ENCODE data around the gene DDA1.
A peak's percentile ranks its signal among the peaks of the same experiment; 100 is the strongest.
"Not testable (repeated sequence)": the region's sequence is repeated elsewhere in the genome, so short reads cannot be mapped to it uniquely, and the experiment has no call there.

Gene DDA1

DNA sequence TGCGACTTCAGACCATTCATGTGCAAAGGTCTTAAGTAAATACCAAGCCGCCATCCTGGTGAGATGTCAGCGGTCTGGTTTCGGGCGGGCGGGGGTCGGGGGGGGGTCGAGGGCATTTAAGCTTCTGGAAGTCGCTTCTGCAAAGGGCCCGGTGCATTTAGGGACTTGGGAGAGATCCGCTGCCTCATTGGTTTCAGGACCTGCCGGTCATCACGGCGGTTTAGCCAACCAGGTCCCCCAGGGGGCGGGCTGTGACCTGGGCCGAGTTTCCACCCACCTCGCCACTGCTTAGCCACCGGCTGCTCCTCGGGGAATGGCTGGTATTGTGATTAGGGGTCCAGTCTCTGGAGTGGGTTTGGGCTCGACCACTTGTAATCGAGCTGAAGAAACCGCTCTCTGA is 19.9 kb upstream of the DDA1 start:
- peak; percentile 78 for DNase-seq

- DNase-seq, result peak; percentile 87
Measured at GRCh38 chr19:17292301-17293074, 16.9 kb upstream of the DDA1 start.

GRCh38 chr19:17293605-17294004 is 15.8 kb upstream of the DDA1 start:
- no peak for DNase-seq

DNA sequence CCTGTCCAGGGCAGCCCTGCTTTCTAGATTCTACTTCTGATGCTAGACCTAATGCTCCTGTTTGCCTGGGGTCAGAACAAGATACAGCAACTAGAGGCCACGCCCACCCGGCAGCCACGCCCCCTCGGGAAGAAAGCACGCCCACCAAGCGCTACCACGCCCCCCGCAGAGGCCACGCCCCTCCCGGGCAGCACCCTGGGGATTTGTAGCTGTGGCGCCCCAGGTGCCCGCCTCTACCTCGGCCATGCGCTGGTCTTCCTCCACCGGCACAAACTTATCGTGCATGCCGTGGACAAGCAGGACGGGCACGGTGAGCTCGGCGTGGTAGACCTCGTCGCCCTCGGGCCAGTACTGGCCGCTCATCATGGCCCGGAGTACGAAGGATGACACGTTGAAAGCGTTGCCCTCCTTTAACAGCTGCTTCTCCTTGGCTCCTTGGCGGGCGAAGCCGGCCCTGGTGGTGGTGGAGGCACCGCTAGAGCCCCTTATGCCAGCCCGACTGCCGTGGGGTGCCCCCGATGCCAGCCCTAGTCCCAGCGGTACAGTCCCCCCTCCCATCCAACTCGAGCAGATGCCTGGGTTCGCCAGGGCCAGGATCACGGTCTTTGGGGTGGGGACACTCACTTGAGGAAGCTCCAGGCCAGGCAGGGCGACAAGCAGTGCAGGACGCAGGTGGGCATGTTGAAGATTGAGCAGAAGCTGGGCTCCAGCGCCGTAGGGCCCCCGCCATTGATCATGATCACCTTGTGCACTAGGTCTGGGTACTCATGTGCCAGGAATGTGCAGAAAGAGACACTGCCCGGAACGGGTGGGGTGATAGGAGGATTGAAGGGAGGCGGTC is 15.1 kb upstream of the DDA1 start:
- DNase-seq, result no peak

DNA sequence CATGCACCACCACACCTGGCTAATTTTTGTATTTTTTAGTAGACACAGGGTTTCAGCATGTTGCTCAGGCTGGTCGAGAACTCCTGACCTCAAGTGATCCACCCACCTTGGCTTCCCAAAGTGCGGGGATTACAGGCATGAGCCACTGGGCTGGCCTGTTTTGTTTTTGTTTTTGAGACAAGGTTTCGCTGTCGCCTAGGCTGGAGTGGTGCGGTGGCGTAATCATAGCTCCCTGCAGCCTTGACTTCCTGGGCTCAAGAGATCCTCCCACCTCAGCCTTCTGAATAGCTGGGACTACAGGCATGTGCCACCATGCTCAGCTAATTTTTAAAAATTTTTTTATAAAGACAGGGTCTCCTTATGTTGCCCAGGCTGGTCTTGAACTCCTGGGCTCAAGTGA is 13.8 kb upstream of the DDA1 start:
- not testable (repeated sequence) for DNase-seq

DNA sequence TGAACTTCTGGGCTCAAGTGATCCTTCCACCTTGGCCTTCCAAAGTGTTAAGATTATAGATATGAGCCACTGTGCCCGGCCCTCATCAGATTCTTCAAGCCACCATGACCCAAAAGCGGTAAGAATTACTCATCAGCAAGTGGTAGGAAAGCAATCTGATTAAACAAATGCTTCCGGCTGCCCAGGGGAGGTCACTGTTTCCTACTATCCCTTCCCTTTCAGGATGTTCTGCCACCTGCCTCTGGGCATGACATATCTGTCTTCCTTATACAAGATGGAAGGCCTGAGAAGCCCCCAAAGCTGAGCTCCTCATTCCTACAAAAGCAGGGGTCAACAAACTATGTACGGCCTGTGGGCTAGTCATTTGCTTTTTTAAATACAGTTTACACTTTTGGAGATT is 13.1 kb upstream of the DDA1 start:
- no peak for DNase-seq

- DNase-seq, result no peak
Measured at GRCh38 chr19:17296976-17297375, 12.4 kb upstream of the DDA1 start.

- no peak for DNase-seq
Measured at GRCh38 chr19:17300992-17301619, 8.3 kb upstream of the DDA1 start.

GRCh38 chr19:17302391-17303166 is 6.8 kb upstream of the DDA1 start:
- no peak for DNase-seq

GRCh38 chr19:17303167-17303939 is 6.0 kb upstream of the DDA1 start, which contains the start of gene ABHD8:
Gene ABHD8 (minus strand): TSS chr19:17303425. CDS start chr19:17301616, 1,809 bp downstream.
- peak; percentile 94 for DNase-seq

DNA sequence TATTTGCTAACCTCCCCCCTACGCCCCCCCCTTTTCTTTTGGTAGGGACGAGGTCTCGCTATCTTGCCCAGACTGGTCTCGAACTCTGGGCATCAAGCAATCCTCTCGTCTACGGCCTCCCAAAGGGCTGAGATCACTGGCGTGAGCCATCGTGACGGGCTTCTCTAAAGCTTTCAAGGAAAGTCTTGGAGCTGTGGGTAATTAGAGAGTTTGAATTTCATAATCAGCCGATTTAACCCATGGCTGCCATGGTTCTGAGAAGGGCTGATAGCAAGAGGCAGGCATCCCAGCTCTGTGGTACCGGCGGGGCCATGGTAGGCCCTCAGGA is 5.5 kb upstream of the DDA1 start:
- DNase-seq, result no peak

- no peak for DNase-seq
Measured at GRCh38 chr19:17304386-17305215, 4.8 kb upstream of the DDA1 start.

GRCh38 chr19:17305216-17305516 is 4.2 kb upstream of the DDA1 start:
- no peak for DNase-seq

GRCh38 chr19:17305517-17306284 is 3.7 kb upstream of the DDA1 start, which contains the start of gene MRPL34:
Gene MRPL34 (plus strand): TSS chr19:17305872. CDS start chr19:17305893, 21 bp downstream.
- peak; percentile 99 for DNase-seq

- no peak for DNase-seq
Measured at GRCh38 chr19:17306285-17306714, 3.1 kb upstream of the DDA1 start.

DNA sequence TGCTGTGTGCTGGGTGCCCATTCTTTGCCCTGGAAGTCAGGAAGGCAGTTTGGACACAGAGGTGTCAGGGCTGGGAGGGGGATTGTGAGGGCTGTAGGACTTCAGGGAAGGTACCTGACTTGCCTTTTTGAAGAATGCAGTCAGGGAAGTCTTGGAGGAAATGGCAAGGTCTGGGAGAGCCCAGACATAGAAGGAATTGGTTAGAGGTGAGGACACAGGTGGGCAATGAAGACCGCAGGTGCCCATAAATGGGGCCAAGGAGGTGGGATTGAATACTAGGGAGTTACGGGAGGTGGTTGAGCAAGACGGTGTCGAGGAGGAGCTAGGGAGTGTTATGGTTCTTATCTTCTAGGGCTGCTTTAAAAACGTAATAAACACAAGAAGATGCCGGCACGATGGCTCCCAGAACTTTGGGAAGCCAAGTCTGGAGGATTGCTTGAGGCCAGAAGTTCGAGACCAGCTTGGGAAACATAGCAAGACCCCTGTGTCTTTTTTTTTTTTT is 1.4 kb upstream of the DDA1 start:
- DNase-seq, result no peak

GRCh38 chr19:17309965-17310461 is 650 bp downstream of the DDA1 start:
- DNase-seq, result no peak

GRCh38 chr19:17311455-17312188 is 2.3 kb downstream of the DDA1 start:
- peak; percentile 55 for DNase-seq
